GM12891 (cell line): ENCODE results near the gene ENOX1.
A peak's percentile ranks its signal among the peaks of the same experiment; 100 is the strongest.

Experiments used
- DNase-seq: peaks from one replicate; pipeline ENCODE4 v3.0.0; 2011; ENCODE audit warnings: low spot score; ENCODE audit not compliant: insufficient read length
- FAIRE-seq: peaks from 2 replicates; lab custom pipeline; 2011; peaks lifted over from hg19 to GRCh38; lab: Jason Lieb, UNC
- PAX5 ChIP-seq: IDR thresholded peaks from 2 replicates; pipeline ENCODE4 v1.6.1; 2011; ENCODE audit warnings: low read length, moderate library complexity, mild to moderate bottlenecking; ENCODE audit not compliant: insufficient read depth, severe bottlenecking
- POLR2A ChIP-seq: IDR thresholded peaks from 2 replicates; pipeline ENCODE4 v1.6.1; 2011; ENCODE audit warnings: low read depth, low read length, control low read depth
- POLR2AphosphoS5 ChIP-seq: IDR thresholded peaks from 2 replicates; pipeline ENCODE4 v1.6.1; 2011; ENCODE audit warnings: low read depth, low read length, control low read depth
- POU2F2 ChIP-seq: IDR thresholded peaks from 2 replicates; pipeline ENCODE4 v1.6.1; 2011; ENCODE audit warnings: low read depth, mild to moderate bottlenecking, control low read depth, low read length, moderate library complexity
- SPI1 ChIP-seq: IDR thresholded peaks from 2 replicates; pipeline ENCODE4 v1.6.1; 2011; ENCODE audit warnings: low read depth, low read length, control low read depth
- TAF1 ChIP-seq: IDR thresholded peaks from 2 replicates; pipeline ENCODE4 v1.6.1; 2011; ENCODE audit warnings: low read depth, low read length, control low read depth

Gene ENOX1

GRCh38 chr13:43686557-43686956 lies 100.2 kb downstream of the ENOX1 start:
- FAIRE-seq = no peak
- no peak for DNase-seq
- no peak for TF ChIP-seq POLR2A
- no peak for TF ChIP-seq TAF1
- TF ChIP-seq PAX5 = no peak
- no peak for TF ChIP-seq SPI1
- no peak for TF ChIP-seq POLR2AphosphoS5
- TF ChIP-seq POU2F2 = no peak

GRCh38 chr13:43684963-43685725 lies 101.6 kb downstream of the ENOX1 start:
- TF ChIP-seq POU2F2 = no peak
- DNase-seq (no peak), FAIRE-seq (no peak)

- TF ChIP-seq POLR2AphosphoS5 = no peak
- TF ChIP-seq TAF1 = no peak
- TF ChIP-seq POU2F2 = no peak
- no peak for TF ChIP-seq POLR2A
- no peak for TF ChIP-seq SPI1
- TF ChIP-seq PAX5 = no peak
- FAIRE-seq (no peak), DNase-seq (no peak)
These were observed 104.1 kb downstream of the ENOX1 start for GRCh38 chr13:43682701-43683100.

GRCh38 chr13:43676320-43676719 lies 110.5 kb downstream of the ENOX1 start:
- peak; percentile 8 for DNase-seq
- TF ChIP-seq POLR2A (no peak), SPI1 (peak; percentile 85), PAX5 (no peak), POLR2AphosphoS5 (no peak), TAF1 (no peak), POU2F2 (no peak)
- peak; percentile 67 for FAIRE-seq

GRCh38 chr13:43675577-43675976 lies 111.2 kb downstream of the ENOX1 start:
- no peak for TF ChIP-seq POLR2AphosphoS5
- no peak for TF ChIP-seq POLR2A
- TF ChIP-seq POU2F2 = no peak
- no peak for TF ChIP-seq SPI1
- no peak for TF ChIP-seq PAX5
- TF ChIP-seq TAF1 = no peak
- FAIRE-seq (peak; percentile 59), DNase-seq (no peak)

- no peak for DNase-seq
- TF ChIP-seq POLR2AphosphoS5 (no peak), POU2F2 (no peak), POLR2A (no peak), TAF1 (no peak), SPI1 (no peak), PAX5 (no peak)
- FAIRE-seq = no peak
These were observed 116.8 kb downstream of the ENOX1 start for GRCh38 chr13:43669964-43670363.

DNA sequence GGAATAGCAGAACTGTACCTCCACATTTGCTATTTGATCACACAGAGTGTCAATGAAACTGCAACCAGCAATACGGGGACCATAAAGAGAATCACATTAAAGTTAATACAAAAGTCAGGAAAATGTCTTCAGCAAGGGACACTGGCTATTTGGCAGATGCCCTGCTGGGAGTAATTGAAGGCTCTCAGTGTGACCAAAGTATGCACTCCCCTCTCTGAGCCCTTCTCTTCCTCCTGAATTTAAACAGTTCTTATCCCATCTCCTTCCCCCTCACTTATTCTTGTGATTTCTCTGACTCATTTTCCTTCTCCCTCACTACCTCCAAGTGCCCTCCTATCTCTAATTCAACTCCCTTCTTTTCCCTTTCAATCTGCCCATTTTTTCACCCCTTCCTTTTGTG lies 117.7 kb downstream of the ENOX1 start:
- FAIRE-seq (no peak), DNase-seq (no peak)
- TF ChIP-seq POLR2A (no peak), POLR2AphosphoS5 (no peak), SPI1 (no peak)

DNA sequence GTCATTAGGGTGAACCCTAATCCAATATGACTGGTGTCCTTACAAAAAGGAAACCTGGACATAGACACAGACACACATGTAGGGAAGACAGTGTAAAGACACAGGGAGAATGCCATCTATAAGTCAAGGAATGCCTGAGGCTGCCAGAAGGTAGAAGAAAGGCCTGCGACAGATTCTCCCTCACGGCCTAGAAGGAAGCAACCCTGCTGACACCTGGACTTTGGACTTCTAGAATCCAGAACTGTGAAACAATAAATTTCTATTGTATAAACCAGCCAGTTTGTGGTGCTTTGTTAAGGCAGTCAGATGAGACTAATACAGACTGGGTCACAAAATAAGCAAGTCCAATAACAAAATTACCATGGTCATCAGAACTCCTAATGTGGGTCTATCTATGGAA lies 120.4 kb downstream of the ENOX1 start:
- no peak for FAIRE-seq
- no peak for DNase-seq
- TF ChIP-seq PAX5 = no peak
- no peak for TF ChIP-seq POU2F2
- no peak for TF ChIP-seq SPI1
- no peak for TF ChIP-seq POLR2AphosphoS5
- TF ChIP-seq POLR2A = no peak
- no peak for TF ChIP-seq TAF1

GRCh38 chr13:43665388-43665787 lies 121.4 kb downstream of the ENOX1 start:
- TF ChIP-seq PAX5 = no peak
- no peak for TF ChIP-seq POU2F2
- no peak for TF ChIP-seq TAF1
- TF ChIP-seq POLR2AphosphoS5 = no peak
- no peak for TF ChIP-seq SPI1
- no peak for TF ChIP-seq POLR2A
- no peak for DNase-seq
- no peak for FAIRE-seq

DNA sequence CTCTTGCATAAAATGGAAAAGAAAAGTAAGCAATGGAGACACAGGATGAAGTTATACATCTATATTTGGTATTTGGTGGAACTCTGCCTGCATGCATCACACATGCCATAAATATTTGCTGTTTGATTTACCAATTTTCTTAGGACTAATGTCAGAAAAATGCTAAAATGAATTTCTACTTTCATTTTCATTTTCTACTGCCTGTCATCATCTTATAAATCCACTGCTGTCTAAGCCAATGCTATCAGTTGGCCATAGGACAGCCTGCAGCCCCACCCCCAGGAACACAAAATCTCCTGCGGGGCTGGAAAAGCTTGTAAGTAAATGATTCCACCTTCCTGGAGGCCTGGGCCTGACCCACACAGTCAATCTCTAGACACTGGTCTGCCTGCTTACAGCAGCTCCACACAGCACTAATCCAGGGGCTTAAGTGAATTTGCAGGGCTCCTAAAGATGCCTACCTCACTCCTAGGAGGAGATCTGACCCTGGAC lies 122.0 kb downstream of the ENOX1 start:
- no peak for FAIRE-seq
- no peak for TF ChIP-seq TAF1
- no peak for TF ChIP-seq POU2F2
- TF ChIP-seq PAX5 = no peak
- TF ChIP-seq POLR2A = no peak
- no peak for DNase-seq
